EH (cell line): Measurements from ENCODE around the gene LRRFIP2.
"Not testable (repeated sequence)": the region's sequence is repeated elsewhere in the genome, so short reads cannot be mapped to it uniquely, and the experiment has no call there.

Experiments used
- DNase-seq: peaks from one replicate; pipeline ENCODE4 v3.0.0-alpha.2; 2015; ENCODE audit warnings: low read depth

The LRRFIP2 gene

GRCh38 chr3:37144806-37145205 is 29.6 kb downstream of the LRRFIP2 start:
- DNase-seq: no peak

GRCh38 chr3:37143821-37144220 is 30.6 kb downstream of the LRRFIP2 start:
- DNase-seq: no peak

DNA sequence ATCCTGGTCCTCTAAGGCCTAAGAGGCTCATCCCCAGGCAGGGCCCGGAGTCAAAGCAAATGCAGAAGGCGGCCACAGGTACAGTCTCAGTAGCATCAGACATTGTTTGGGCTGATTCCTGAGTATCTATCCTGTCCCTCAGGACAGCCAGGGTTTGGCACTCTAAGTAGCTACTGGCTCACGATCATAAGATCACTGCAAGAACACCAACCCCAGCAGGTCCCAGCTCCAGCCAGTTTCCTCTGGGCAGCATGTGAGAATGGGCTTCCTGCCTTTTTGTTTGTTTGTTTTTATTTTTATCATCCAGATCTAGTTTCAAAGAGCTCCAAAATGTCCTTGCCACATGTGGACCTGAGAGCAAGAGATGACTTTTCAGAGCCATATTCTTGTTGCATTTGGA is 32.7 kb downstream of the LRRFIP2 start:
- DNase-seq: no peak

GRCh38 chr3:37140899-37141541 is 33.4 kb downstream of the LRRFIP2 start:
- no peak for DNase-seq

- no peak for DNase-seq
Measured at GRCh38 chr3:37139567-37140052, 34.8 kb downstream of the LRRFIP2 start.

GRCh38 chr3:37138816-37139215 is 35.6 kb downstream of the LRRFIP2 start:
- DNase-seq: no peak

- peak; percentile 56 for DNase-seq
Measured at GRCh38 chr3:37137516-37137915, 36.9 kb downstream of the LRRFIP2 start.

DNA sequence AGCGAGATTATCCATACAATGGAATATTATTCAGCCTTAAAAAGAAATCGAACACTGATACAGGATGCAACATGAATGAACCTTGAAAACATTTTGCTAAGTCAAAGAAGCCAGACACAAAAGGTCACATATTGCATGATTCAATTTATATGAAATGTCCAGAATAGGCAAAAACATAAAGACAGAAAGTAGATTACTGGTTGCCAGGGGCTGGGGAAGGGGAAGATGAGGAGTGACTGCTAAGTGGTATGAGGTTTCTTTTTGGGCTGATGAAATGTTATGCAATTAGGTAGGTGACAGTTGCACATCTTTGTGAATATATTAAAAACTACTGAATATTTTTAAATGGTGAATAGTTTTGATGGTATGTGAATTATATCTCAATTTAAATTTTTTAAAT is 38.3 kb downstream of the LRRFIP2 start:
- peak; percentile 32 for DNase-seq

- DNase-seq: no peak
Measured at GRCh38 chr3:37135561-37135960, 38.8 kb downstream of the LRRFIP2 start.

GRCh38 chr3:37132334-37132733 is 42.0 kb downstream of the LRRFIP2 start:
- no peak for DNase-seq

DNA sequence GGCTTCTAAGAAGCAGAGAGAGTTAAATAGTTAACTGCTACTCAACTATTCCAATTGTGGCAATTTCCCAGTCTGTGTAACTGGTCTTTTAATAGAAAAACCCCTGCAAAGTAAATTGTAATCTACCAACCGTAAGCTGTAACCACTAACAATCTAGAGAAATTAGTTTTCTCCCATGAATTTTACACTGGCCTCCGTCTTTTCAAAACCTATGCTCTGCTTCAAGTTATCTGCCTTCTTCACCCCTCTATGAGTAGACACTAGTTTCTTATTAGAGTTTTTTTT is 42.6 kb downstream of the LRRFIP2 start:
- DNase-seq: no peak

GRCh38 chr3:37130984-37131859 is 43.2 kb downstream of the LRRFIP2 start:
- no peak for DNase-seq

- no peak for DNase-seq
Measured at GRCh38 chr3:37130448-37130847, 43.9 kb downstream of the LRRFIP2 start.

GRCh38 chr3:37129871-37130270 is 44.5 kb downstream of the LRRFIP2 start:
- peak; percentile 73 for DNase-seq

DNA sequence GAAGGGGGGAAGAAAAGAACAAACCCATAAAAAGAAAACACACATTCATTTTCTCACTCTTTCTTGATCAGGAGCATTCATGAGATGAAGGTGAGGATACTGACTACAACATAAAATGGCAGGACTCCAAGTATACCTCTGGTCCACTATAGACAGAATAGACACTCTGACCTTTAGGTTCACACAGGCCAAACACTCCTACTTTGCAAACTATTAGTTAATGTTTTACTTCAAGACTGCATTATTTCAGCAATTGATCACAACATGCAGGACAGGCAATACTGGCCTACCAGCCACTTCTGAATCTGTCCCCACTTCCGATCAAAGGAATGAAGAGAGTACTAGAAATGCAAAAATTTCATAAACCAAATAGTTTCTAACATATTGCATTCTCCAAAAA is 47.0 kb downstream of the LRRFIP2 start:
- no peak for DNase-seq

- peak; percentile 53 for DNase-seq
Measured at GRCh38 chr3:37126856-37127255, 47.5 kb downstream of the LRRFIP2 start.

DNA sequence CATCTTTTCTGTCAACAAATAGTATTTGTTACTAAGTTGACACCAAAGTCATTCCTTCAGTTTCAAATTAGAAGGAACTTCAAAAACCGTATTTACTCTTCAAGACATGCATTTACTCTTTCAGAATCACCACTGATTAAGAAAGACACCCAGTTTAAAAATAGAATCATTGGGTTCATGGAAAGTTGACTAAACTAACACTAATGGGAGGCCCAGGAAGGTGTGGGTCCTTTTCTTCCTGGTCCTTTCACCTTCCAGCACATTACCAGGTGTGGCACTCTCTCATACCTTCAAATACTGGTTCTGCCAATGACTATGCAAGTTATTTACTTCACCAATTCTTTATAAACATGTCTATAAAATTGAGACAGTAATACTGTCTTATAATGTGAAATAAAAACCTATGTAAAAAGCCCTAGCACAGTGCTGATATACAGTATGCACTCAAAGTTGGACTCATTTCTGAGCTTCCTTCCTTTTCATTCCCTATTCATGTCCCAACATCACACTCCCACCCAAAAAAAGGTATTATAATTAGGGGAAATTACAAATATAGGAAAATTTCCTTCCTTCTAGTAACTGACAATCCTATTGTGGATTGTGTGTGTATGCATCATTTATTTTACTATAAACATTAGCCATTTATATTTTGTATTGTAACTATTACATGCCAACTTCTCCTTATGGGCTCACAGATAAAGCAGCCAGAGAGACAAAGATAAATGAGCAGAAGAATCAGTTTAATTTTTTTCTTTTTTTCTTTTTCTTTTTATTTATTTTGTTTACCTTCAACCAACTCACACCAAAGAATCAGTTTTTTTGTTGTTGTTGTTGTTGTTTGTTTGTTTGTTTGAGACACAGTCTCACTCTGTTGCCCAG is 48.9 kb downstream of the LRRFIP2 start:
- no peak for DNase-seq

DNA sequence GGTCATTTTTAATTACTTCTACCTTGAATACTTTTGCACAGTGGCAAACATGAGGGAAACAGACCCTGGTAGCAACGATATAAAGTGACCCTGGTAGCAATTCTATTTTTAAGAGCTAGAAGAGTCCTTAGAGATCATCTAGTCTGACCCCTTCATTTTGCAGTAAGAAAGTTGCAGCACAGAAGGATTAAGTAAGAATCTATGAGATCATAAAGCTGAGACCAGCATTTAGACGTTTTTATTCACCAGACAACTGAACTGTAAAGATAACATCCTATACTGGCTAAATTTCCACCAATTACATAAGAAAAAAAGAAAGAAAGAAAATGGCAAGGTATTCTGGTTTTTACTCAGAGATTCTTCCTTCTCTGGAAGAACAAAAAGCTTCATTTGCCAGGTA is 49.9 kb downstream of the LRRFIP2 start:
- no peak for DNase-seq

DNA sequence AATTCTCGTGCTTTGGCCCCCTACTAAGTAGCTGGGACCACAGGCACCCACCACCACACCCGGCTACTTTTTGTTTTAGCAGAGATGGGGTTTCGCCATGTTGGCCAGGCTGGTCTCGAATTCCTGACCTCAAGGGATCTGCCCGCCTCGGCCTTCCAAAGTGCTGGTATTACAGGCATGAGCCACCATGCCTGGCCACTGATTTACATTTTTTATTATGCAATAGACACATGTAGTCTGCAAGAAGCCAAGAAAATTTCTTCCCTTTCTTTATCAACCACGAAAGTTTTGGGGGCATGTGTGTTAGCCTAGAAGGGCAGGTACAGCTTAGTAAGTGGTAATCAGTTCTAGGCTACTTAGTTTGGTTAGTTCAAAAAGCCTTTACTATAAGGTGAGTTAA is 51.1 kb downstream of the LRRFIP2 start:
- DNase-seq: no peak

- DNase-seq: not testable (repeated sequence)
Measured at GRCh38 chr3:37122069-37122468, 52.3 kb downstream of the LRRFIP2 start.

DNA sequence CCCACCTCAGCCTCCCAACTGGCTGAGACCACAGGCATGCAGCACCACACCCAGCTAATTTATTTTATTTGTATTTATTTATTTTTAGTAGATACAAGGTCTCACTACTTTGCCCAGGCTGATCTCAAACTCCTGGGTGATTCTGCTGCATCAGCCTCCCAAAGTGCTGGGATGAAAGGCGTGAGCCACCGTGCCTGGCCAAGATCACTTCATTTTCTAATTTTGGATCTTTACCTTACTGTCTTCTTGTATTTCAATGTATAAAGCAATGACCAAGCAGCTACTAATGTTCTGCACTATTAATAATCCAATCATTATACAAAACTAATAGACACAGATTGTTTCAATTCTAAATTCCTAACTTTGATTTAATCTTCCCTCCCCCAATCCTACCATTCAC is 56.2 kb downstream of the LRRFIP2 start:
- DNase-seq: no peak

DNA sequence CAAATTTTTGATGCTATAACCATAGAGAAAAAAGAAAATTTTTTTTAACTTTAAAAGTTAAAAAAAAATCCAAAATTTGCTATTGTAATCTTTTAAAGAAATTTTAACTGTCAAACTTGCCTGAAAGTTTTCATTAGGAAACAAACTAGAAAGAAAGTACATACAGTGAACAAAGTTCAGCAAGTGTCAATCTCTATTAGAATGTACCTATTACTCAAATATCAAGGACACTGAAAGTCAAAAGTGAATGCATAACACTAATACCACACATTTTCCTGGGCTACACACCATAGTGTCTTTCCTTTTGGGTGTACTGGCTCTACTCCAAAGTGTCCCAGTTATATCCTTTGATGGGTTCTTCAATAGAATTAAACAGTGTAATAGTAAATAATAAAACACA is 56.8 kb downstream of the LRRFIP2 start:
- DNase-seq: no peak

DNA sequence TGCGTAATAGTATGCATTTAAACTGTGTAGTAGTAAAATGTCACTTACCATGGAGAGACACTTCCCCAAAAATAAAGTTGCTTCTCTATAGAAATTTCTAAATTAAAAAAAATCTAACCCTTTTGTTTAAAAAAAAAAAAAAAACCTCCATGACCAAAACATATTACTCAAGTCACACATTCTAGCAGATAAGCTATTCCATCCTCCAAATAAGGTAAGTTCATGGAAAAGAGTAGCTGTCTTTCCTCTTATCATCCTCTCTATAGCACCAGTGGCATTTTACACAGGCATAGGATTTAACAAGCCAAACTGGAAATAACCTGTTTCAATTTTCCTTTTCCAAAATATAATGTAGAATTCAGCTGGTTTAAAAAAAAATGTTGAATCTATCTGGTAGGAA is 57.4 kb downstream of the LRRFIP2 start:
- DNase-seq: no peak
